Measurements from ENCODE around the gene SERGEF. TPM values are rescaled to one million over a fixed set of nuclear protein-coding genes. Genes with fewer than 3 reads are reported as not detected.

Gene SERGEF
- total and polyA plus RNA-seq, 7 experiments from 2014 or later: 35.0 to 93.5 (median 53.7) TPM

DNA sequence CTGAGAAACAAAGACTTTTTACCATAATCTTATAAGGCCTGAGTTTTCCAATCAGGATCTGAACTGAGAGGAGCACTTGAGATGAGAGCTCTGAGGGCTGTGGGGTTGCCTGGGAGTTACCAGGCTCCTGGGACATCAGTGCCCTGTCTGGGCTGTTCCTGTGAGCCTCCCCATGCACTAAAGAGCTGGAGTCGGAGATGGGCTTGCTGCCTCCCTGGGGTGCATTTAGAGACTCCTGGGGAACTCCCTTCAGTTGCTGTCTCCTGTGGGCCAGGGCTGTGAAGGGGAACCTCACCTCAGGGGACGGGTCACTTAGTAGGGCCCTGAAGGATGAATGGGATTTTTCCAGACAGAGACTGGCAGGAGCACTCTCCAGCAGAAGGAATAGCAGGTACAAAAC is 244.9 kb downstream of the SERGEF start:
- no peak for ATAC-seq
- intact Hi-C loops (cut with micrococcal nuclease): no loop called here
- H3K36me3 Mint-ChIP-seq: no peaks in the 10 kb centered on the region
- Histone ChIP-seq H3K4me1 (ENCODE audit: control insufficient read depth in 2 of 2, insufficient read depth in 2 of 2, low read length in 2 of 2) (no peaks in the 10 kb centered on the region), H3K36me3 (ENCODE audit: control insufficient read depth in 2 of 3, insufficient read depth in 3 of 3, low read length in 3 of 3) (no peaks in the 10 kb centered on the region), H3K4me3 (ENCODE audit: low read length) (no peak overlapping the region), H3K27ac (ENCODE audit: low read depth, low read length) (no peak overlapping the region), H3K9me3 (ENCODE audit: control insufficient read depth in 2 of 3, low read length in 3 of 3) (no peaks in the 10 kb centered on the region), H3K27me3 (ENCODE audit: control insufficient read depth in 2 of 2, insufficient read depth in 2 of 2, low read length in 2 of 2) (no peaks in the 10 kb centered on the region)
- POLR2A ChIA-PET: no interaction called here
- H3K27me3 Mint-ChIP-seq: no peaks in the 10 kb centered on the region
- no peaks in the 10 kb centered on the region for H3K4me1 Mint-ChIP-seq
- no peak overlapping the region for H3K4me3 Mint-ChIP-seq
- no peak overlapping the region for H3K27ac Mint-ChIP-seq
- no peak for DNase-seq
- CTCF ChIA-PET: no interaction called here
- H3K9me3 Mint-ChIP-seq: no peaks in the 10 kb centered on the region

DNA sequence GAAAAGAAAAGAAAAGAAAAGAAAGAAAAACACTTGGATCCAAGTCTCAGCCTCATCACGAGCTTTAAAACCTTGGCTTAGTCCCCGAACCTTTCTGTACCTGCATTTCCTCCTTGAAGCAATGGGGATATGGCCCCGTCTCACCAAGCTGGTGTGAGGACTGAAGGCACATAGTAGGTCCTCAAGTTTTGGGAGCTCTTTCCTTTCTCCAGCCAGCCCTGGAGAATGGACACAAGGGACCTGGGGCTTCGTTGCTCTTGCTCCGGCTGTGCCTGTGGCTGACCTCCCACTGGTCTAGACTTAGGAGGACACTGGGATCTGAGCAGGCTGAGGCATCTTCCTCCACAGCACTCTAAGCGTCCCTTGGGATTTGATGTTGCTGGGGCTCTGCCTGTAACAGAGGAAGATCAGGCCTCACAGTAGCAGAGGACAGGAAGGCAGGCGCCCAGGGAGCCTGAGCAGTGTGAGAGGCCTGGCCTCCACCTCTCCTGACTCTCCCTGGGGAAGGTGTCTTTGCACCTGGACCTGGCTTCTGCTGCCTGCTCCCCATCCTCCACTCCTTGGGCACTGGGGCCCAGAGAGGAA is 245.5 kb downstream of the SERGEF start:
- no peak for DNase-seq
- ATAC-seq: no peak
- Mint-ChIP-seq H3K27ac (no peak overlapping the region), H3K9me3 (no peaks in the 10 kb centered on the region), H3K4me1 (no peaks in the 10 kb centered on the region), H3K27me3 (no peaks in the 10 kb centered on the region), H3K36me3 (no peaks in the 10 kb centered on the region), H3K4me3 (no peak overlapping the region)
- Histone ChIP-seq H3K4me1 (ENCODE audit: control insufficient read depth in 2 of 2, insufficient read depth in 2 of 2, low read length in 2 of 2) (no peaks in the 10 kb centered on the region), H3K36me3 (ENCODE audit: control insufficient read depth in 2 of 3, insufficient read depth in 3 of 3, low read length in 3 of 3) (no peaks in the 10 kb centered on the region), H3K9me3 (ENCODE audit: control insufficient read depth in 2 of 3, low read length in 3 of 3) (no peaks in the 10 kb centered on the region), H3K27ac (ENCODE audit: low read depth, low read length) (no peak overlapping the region), H3K27me3 (ENCODE audit: control insufficient read depth in 2 of 2, insufficient read depth in 2 of 2, low read length in 2 of 2) (no peaks in the 10 kb centered on the region), H3K4me3 (ENCODE audit: low read length) (no peak overlapping the region)
- CTCF ChIA-PET: interaction anchor here (0.9 kb wide), 1 partner anchor 172 kb away, joined by 3 read pairs; no protein-coding TSS in a partner anchor
- POLR2A ChIA-PET: no interaction called here
- intact Hi-C loops (cut with micrococcal nuclease): no loop called here

DNA sequence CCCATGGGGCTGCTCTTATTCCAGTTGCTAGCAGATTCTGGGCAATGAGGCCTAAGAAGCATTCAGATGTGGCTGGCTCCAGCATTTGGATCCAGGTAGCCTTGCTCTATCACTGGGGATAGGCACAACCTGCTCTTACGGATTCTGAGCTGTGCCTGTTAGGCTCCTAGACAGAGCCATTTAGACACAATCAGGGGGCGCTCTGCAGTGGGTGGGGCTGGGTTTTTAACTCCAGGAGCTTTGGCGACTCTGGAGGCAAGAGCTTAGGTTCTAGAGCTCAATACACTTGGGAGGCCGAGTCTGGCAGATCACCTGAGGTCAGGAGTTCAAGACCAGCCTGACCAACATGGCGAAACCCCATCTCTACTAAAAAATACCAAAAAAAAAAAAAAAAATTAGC is 246.3 kb downstream of the SERGEF start:
- Histone ChIP-seq H3K36me3 (ENCODE audit: control insufficient read depth in 2 of 3, insufficient read depth in 3 of 3, low read length in 3 of 3) (no peaks in the 10 kb centered on the region), H3K4me3 (ENCODE audit: low read length) (no peak overlapping the region), H3K4me1 (ENCODE audit: control insufficient read depth in 2 of 2, insufficient read depth in 2 of 2, low read length in 2 of 2) (no peaks in the 10 kb centered on the region), H3K9me3 (ENCODE audit: control insufficient read depth in 2 of 3, low read length in 3 of 3) (no peaks in the 10 kb centered on the region), H3K27me3 (ENCODE audit: control insufficient read depth in 2 of 2, insufficient read depth in 2 of 2, low read length in 2 of 2) (no peaks in the 10 kb centered on the region), H3K27ac (ENCODE audit: low read depth, low read length) (no peak overlapping the region)
- POLR2A ChIA-PET: no interaction called here
- Mint-ChIP-seq H3K4me1 (no peaks in the 10 kb centered on the region), H3K4me3 (no peak overlapping the region), H3K36me3 (no peaks in the 10 kb centered on the region), H3K27ac (no peak overlapping the region), H3K9me3 (no peaks in the 10 kb centered on the region), H3K27me3 (no peaks in the 10 kb centered on the region)
- ATAC-seq: no peak
- CTCF ChIA-PET: interaction anchor here (0.9 kb wide), 1 partner anchor 172 kb away, joined by 3 read pairs; no protein-coding TSS in a partner anchor
- no peak for DNase-seq
- intact Hi-C loops (cut with micrococcal nuclease): no loop called here

DNA sequence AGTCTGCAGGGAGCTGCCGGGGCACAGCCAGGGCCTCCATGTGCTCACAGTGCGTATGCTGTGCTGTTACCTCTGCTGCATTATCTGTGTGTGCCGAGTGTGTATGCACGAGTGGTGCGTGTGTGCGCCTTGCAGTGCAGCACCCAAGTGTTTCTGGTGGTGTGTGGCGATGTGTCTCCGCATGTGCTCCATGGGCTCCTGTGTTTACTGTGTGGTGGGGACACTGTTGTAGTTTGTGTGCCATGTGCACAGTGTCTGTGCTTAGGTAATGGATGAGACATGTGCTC is 246.8 kb downstream of the SERGEF start:
- H3K9me3 Mint-ChIP-seq: no peaks in the 10 kb centered on the region
- intact Hi-C loops (cut with micrococcal nuclease): no loop called here
- POLR2A ChIA-PET: no interaction called here

GRCh38 chr11:17765356-17766072 is 247.3 kb downstream of the SERGEF start:
- CTCF ChIA-PET: interaction anchor here (1.1 kb wide), 1 partner anchor 34 kb away, joined by 3 read pairs; no protein-coding TSS in a partner anchor
- POLR2A ChIA-PET: no interaction called here
- H3K4me1 Mint-ChIP-seq: no peaks in the 10 kb centered on the region
- no peak overlapping the region for H3K27ac Mint-ChIP-seq
- H3K27me3 ChIP-seq (ENCODE audit: control insufficient read depth in 2 of 2, insufficient read depth in 2 of 2, low read length in 2 of 2): no peaks in the 10 kb centered on the region
- no peak overlapping the region for H3K4me3 ChIP-seq (ENCODE audit: low read length)
- H3K36me3 ChIP-seq (ENCODE audit: control insufficient read depth in 2 of 3, insufficient read depth in 3 of 3, low read length in 3 of 3): no peaks in the 10 kb centered on the region
- intact Hi-C loops (cut with micrococcal nuclease): no loop called here
- H3K9me3 Mint-ChIP-seq: no peaks in the 10 kb centered on the region
- DNase-seq (no peak), ATAC-seq (no peak)
- no peaks in the 10 kb centered on the region for H3K27me3 Mint-ChIP-seq
- no peak overlapping the region for H3K27ac ChIP-seq (ENCODE audit: low read depth, low read length)
- H3K36me3 Mint-ChIP-seq: no peaks in the 10 kb centered on the region
- H3K4me3 Mint-ChIP-seq: no peak overlapping the region
- H3K9me3 ChIP-seq (ENCODE audit: control insufficient read depth in 2 of 3, low read length in 3 of 3): no peaks in the 10 kb centered on the region
- H3K4me1 ChIP-seq (ENCODE audit: control insufficient read depth in 2 of 2, insufficient read depth in 2 of 2, low read length in 2 of 2): no peaks in the 10 kb centered on the region

More for the DNA sequence above, 246.8 kb downstream of the SERGEF start:
- Mint-ChIP-seq H3K36me3 (no peaks in the 10 kb centered on the region), H3K4me1 (no peaks in the 10 kb centered on the region), H3K27ac (no peak overlapping the region), H3K4me3 (no peak overlapping the region), H3K27me3 (no peaks in the 10 kb centered on the region)
- Histone ChIP-seq H3K4me1 (ENCODE audit: control insufficient read depth in 2 of 2, insufficient read depth in 2 of 2, low read length in 2 of 2) (no peaks in the 10 kb centered on the region), H3K36me3 (ENCODE audit: control insufficient read depth in 2 of 3, insufficient read depth in 3 of 3, low read length in 3 of 3) (no peaks in the 10 kb centered on the region), H3K9me3 (ENCODE audit: control insufficient read depth in 2 of 3, low read length in 3 of 3) (no peaks in the 10 kb centered on the region), H3K4me3 (ENCODE audit: low read length) (no peak overlapping the region), H3K27me3 (ENCODE audit: control insufficient read depth in 2 of 2, insufficient read depth in 2 of 2, low read length in 2 of 2) (no peaks in the 10 kb centered on the region), H3K27ac (ENCODE audit: low read depth, low read length) (no peak overlapping the region)
- no peak for ATAC-seq
- CTCF ChIA-PET: interaction anchor here (1.1 kb wide), 1 partner anchor 34 kb away, joined by 3 read pairs; no protein-coding TSS in a partner anchor
- no peak for DNase-seq

DNA sequence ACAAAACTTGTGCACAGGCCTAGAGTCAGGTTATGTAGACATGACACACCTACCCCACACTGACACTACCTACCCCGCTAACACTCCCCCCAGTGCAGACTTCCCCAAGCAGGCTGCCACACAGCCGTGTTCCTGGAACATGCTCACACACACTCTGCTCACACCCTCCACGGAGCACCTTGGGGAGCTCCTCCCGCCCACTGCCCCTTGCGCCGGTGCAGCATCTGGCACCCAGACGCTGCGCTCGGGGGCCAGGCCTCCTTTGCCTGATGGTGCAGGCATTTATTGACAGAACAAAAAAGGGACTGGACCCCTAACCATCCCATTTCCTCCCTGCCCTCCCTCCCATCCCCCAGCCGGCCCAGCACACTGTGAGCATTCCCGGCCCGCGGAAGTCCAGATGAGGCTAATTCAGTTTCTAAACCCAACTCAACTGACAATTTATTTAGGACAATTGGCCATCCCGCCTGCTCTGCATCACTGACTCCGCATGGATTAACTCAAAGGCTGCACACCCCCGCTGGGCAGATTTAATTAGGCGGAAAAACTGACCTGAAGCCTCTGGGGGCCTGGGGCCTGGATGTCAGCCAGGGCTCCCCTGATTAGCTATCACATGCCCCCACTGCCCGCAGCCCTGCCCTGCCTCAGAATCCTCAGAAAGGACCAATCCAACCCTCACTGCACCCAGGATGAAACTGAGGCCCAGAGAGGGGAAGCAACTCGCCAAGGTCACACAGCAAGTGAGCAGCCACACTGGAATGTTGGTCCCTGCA is 248.2 kb downstream of the SERGEF start:
- H3K36me3 Mint-ChIP-seq: no peaks in the 10 kb centered on the region
- H3K4me1 Mint-ChIP-seq: no peaks in the 10 kb centered on the region
- ChIA-PET POLR2A (no interaction called here), CTCF (no interaction called here)
- H3K4me1 ChIP-seq (ENCODE audit: control insufficient read depth in 2 of 2, insufficient read depth in 2 of 2, low read length in 2 of 2): no peaks in the 10 kb centered on the region
- H3K4me3 Mint-ChIP-seq: no peak overlapping the region
- no peaks in the 10 kb centered on the region for H3K9me3 Mint-ChIP-seq
- H3K27me3 ChIP-seq (ENCODE audit: control insufficient read depth in 2 of 2, insufficient read depth in 2 of 2, low read length in 2 of 2): no peaks in the 10 kb centered on the region
- no peaks in the 10 kb centered on the region for H3K27me3 Mint-ChIP-seq
- H3K36me3 ChIP-seq (ENCODE audit: control insufficient read depth in 2 of 3, insufficient read depth in 3 of 3, low read length in 3 of 3): no peaks in the 10 kb centered on the region
- DNase-seq (no peak), ATAC-seq (no peak)
- intact Hi-C loops (cut with micrococcal nuclease): no loop called here
- H3K27ac ChIP-seq (ENCODE audit: low read depth, low read length): no peak overlapping the region
- H3K9me3 ChIP-seq (ENCODE audit: control insufficient read depth in 2 of 3, low read length in 3 of 3): no peaks in the 10 kb centered on the region
- no peak overlapping the region for H3K27ac Mint-ChIP-seq
- no peak overlapping the region for H3K4me3 ChIP-seq (ENCODE audit: low read length)

DNA sequence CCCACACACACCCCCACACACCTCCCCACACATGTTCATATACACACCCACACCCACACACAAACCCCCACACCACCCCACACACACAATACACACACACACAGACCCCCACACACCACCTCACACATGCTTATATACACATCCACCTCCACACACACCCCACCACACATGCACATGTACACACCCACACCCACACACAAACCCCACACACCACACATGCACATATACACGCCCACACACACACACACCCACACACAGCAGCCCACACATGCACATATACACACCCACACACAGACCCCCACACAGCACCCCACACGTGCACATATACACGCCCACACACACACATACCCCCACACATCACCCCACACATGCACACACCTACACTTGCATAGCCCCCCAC is 249.1 kb downstream of the SERGEF start:
- POLR2A ChIA-PET: no interaction called here
- no peaks in the 10 kb centered on the region for H3K9me3 ChIP-seq (ENCODE audit: control insufficient read depth in 2 of 3, low read length in 3 of 3)
- H3K27ac ChIP-seq (ENCODE audit: low read depth, low read length): no peak overlapping the region
- no peaks in the 10 kb centered on the region for H3K4me1 ChIP-seq (ENCODE audit: control insufficient read depth in 2 of 2, insufficient read depth in 2 of 2, low read length in 2 of 2)
- Mint-ChIP-seq H3K27me3 (no peaks in the 10 kb centered on the region), H3K4me3 (no peak overlapping the region), H3K9me3 (no peaks in the 10 kb centered on the region), H3K27ac (no peak overlapping the region), H3K4me1 (no peaks in the 10 kb centered on the region), H3K36me3 (no peaks in the 10 kb centered on the region)
- DNase-seq (no peak), ATAC-seq (no peak)
- no peak overlapping the region for H3K4me3 ChIP-seq (ENCODE audit: low read length)
- CTCF ChIA-PET: no interaction called here
- H3K36me3 ChIP-seq (ENCODE audit: control insufficient read depth in 2 of 3, insufficient read depth in 3 of 3, low read length in 3 of 3): no peaks in the 10 kb centered on the region
- H3K27me3 ChIP-seq (ENCODE audit: control insufficient read depth in 2 of 2, insufficient read depth in 2 of 2, low read length in 2 of 2): no peaks in the 10 kb centered on the region
- intact Hi-C loops (cut with micrococcal nuclease): no loop called here
